Measurements from ENCODE around the gene TMEM125.

DNA sequence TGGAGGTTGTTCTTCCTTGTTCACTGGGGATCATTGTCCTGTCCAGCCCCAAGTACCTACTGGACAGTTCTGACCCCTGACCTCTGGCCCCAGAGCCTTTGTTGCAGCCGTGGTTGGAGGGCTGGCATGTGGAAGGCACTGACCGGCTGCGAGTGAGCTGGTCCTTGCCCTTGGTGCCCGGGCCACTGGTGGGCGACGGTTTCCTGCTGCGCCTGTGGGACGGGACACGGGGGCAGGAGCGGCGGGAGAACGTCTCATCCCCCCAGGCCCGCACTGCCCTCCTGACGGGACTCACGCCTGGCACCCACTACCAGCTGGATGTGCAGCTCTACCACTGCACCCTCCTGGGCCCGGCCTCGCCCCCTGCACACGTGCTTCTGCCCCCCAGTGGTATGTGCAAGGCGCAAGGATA lies 42.4 kb downstream of the TMEM125 start:
- TF ChIP-seq EZH2 (IDR thresholded peaks at IDR 0.05) (no peak), POLR2AphosphoS5 (IDR thresholded peaks at IDR 0.05; ENCODE audit: borderline replicate concordance, low read depth, low read length) (no peak), FOXP2 (optimal IDR thresholded peaks at IDR 0.05; ENCODE audit: control extremely low read depth, extremely low read length, insufficient read depth) (no peak)

All from SK-N-MC (cell line).